HG03095 (cell line): ENCODE results near the gene PCGF3.
"Not testable (repeated sequence)": the region's sequence is repeated elsewhere in the genome, so short reads cannot be mapped to it uniquely, and the experiment has no call there.

Experiments used
- ATAC-seq: cut with Tn5 transposase; IDR thresholded peaks from one replicate; pipeline ENCODE4 v1.9.1; 2021; ENCODE audit warnings: moderate library complexity; ENCODE audit not compliant: unreplicated experiment

Gene PCGF3

DNA sequence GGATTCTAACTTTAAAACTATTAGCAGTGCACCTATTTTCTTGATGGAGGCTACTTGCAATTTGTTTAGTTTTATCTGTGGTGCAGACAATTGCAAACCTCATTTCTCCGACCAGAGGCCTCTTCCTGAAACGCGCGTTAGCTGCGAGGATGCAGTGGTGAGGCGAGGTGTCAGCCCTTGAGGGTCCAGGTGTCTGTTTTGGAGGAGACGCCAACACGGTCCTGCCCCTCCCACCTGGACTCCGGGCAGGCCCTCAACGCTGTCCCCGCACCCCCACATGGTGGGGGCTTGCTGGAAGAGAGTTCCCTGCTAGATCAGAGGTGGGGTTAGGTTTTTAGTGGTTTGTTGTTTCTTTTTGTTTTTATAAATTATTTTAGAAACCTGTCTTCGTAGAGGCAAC lies 34.4 kb downstream of the PCGF3 start:
- ATAC-seq: no peak

DNA sequence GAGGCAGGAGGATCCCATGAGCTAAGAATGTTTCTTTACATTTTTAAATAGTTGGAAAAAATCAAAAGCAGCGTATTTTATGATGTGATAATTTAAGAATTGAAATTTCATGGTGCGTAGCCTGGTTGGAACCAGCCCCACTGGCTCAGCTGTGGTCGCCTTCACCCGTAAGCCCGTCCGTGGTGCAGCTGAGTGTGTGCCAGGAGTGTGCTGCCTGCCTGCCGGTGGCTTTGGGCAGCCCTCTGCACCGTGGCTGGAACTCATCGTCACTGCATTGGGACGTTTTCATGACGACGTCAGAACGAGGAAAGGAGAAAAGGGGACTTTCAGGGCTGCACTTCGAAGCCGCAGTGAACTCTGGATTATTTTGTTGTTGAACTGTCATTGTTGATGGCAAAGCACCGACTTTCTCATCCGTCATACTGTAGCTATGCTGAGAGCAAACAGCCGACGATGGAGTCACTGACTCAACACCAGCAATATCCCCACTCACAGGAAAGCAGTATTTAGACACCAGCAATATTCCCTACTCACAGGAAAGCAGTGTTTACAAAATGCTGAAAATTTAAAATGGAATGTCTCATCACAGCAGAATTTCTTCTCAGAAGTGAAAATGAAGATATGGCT lies 35.1 kb downstream of the PCGF3 start:
- no peak for ATAC-seq

DNA sequence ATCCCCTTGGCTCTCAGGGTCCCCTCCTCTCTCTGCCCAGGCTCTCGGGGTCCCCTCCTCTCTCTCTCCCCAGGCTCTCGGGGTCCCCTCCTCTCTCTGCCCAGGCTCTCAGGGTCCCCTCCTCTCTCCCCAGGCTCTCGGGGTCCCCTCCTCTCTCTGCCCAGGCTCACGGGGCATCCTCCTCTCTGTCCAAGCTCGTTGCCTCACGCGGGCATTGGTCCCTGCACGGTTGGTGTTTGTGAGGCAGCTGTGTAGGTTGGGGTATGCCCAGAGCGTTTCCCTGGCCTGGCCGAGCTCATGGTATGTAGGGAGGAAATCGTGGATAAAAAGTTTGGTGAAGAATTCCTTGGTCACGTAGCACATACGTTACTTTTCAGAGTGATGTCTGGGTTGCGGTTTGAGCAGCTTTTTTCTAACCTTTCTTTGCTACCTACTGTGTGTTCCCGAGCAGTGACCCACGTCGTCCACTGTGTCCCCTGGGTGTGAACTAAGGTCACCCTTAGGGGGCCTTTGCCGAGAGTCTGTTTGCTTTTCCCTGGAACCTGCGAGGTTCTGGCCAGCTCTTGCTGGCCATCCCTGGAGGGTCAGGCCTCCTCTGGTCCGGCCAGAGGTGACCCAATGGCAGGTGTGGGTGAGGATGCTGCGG lies 36.6 kb downstream of the PCGF3 start:
- no peak for ATAC-seq

DNA sequence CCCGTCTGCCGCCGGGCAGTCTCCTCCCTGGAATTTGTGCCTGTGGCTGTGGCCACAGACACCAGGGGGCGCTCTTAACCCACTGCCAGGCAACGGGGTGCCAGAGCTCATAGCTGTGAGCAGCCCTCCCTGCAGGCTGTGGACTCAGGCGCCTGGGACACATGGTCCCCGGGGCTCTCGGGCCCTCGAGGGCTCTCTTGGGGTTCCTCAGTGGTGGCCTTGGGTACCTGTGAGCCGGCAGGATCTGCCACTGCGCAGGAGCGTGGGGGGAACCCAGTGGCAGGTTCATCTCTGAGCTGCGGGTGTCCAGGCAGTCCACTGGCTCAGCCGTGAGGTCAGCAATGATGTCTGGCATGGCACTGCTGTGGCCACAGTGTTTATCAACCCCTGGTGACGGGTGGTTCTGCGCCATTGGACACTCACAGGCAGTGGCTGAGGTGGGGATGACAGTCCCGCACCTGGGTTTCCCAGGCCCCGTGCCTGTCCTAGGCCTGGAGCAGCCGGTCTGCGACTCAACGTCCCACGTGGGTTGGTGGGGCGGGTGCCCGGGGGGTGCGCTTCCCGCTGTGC lies 37.2 kb downstream of the PCGF3 start:
- ATAC-seq: no peak

DNA sequence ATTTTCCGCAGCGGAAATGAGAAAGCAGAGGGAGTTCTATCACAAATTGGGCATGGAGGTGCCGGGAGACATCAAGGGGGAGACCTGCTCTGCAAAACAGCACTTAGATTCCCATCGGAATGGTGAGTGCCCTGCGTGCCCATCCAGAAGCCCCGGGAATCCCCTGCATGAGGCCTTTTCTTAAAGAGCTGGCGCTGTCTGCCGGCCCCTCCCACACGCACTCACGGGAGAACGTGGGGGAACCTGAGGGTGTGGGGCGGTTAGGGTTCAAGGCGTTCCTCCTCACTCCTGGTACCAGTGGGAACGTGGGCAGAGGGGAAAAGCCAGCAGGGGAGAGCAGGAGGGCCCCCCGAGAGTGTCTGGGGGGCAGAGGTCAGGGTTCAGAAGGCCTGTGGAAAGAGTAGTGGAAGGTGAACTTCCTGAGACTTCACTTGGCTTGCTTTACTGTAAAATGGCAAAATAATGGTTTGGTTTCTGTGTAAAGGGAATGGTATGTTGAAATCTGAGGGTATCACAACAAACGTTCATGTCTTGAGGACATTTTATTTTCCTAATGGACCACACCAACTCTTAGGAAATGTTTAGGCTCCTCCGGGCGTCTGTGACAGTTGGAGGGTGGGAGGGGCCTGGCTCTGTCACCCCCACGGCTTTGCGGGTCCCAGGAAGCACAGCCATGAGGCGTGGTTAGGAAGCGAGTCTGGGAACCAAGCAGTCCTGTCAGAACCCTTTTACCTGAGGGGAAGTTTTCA lies 38.0 kb downstream of the PCGF3 start:
- ATAC-seq: no peak

DNA sequence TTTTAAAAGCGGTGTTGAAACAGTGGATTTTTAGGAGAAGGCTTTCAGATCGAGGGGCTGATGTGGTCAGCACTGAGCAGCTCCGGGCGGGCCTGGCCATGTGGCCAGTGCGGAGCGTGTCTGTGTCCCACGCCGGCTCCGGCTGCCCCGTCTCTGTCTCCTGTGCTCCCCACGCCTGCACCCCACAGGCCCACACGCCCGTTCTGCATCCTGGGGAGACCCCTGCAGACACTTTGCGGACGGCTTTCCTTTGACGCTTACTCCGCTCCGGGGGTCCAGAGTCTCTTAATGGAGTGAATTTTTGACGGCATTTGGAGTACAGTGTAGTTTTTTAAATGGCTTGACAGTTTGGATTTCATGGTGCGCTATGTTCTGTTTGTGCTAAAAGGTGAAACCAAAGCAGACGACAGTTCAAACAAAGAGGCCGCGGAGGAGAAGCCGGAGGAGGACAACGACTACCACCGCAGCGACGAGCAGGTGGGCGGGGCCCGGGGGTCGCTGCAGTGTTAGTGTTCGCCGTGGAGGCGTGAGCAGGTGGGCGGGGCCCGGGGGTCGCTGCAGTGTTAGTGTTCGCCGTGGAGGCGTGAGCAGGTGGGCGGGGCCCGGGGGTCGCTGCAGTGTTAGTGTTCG lies 38.7 kb downstream of the PCGF3 start:
- ATAC-seq: no peak

DNA sequence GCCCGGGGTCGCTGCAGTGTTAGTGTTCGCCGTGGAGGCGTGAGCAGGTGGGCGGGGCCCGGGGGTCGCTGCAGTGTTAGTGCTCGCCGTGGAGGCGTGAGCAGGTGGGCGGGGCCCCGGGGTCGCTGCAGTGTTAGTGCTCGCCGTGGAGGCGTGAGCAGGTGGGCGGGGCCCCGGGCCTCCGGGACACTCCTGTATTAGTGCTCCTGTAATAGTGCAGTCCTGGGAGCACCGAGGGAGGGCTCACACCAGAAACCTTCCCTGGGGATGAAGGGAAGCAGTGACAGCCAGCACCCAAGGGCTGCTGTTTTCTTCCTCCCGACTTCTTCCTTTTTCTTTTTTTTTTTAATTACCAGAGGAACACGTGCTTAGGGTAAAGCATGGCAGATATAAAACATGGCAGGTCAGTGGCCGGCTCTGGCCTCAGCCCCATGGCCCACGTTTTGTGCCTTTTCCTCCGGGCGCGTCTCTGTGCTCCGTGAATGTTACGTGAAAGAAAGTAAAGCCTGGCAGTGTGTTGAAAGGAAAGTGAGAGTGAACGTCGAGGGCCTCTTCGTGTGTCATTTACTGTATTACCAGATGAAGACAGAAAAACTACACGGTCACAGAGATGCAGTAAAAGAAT lies 42.0 kb downstream of the PCGF3 start:
- ATAC-seq: no peak

DNA sequence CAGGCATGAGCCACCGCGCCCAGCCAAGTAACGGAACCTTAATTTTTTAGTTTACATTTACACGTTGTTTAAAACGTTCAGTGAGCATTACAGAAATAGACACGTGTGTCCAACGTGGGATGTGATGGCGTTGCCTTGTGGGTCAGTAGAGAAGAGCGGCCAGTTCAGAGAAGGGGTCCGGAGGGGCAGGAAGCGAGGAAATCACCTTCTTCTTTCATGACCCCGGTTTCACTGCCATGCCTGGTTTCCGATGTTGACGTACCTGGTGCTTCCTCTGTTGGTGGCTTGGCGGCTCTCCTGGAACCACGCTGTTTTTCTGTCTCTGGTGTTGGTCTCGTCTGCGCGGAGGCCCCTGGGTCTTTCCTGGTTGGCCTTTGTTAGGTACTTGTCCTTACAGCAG lies 42.8 kb downstream of the PCGF3 start:
- no peak for ATAC-seq

DNA sequence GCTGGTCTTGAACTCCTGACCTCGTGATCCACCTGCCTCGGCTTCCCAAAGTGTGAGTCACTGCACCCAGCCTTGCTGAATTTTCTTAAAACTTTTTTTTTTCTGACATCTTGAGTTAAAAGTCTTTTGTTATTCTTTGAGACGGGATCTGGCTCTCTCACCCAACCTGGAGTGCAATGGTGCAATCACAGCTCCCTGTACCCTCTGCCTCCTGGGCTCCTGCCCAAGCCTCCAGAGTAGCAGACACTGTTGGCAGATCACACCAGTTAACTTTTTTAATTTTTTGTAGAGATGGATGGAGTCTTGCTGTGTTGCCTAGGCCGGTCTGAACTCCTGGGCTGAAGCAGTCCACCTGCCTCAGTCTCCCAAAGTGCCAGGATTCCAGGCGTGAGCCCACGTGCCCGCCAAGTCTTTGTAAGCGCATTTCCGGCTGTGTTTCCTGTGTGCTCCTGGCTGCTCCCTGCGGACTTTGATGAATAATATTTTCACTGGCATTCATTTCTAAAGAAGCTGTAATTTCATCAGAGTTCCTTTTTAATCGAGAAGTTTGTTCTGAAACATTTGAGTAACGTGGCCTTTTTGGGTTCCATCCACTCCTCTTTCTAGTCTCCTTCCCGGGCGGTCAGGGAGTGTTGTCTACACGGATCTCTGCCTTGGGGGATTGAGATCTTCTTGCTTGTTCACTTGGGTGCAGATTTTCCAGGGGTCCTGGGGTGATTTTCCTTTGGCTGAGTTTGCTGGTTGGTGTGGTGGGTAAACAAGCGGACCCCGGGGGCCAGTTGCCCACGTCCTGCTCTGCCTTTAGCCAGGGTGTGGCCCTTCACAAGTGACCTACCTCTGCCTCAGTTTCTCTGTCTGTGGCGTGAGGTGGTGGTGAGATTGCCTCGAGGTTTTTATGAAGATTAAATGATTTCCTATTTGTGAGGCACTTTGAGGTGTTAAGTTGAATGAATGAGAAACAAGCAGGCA lies 44.4 kb downstream of the PCGF3 start:
- no peak for ATAC-seq

DNA sequence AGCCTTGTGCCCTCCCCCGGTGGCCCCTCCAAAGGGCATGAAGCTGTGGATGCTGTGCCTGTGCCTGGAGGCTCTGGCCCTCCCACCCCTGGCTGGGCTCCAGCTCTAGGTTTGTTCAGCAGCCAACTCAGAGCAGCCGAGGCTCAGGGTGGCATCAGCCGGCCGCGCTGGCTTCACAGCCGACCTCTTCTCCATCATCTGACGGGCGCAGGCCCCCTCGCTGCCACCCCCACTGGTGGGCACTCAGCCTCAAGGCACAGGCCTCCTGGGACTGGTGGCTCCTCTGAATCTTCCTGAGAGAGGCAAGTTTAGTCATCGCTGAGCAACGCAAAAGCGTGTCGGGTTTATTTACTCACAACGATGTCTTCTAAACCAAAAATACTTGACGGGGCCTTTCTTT lies 46.0 kb downstream of the PCGF3 start:
- ATAC-seq: no peak

DNA sequence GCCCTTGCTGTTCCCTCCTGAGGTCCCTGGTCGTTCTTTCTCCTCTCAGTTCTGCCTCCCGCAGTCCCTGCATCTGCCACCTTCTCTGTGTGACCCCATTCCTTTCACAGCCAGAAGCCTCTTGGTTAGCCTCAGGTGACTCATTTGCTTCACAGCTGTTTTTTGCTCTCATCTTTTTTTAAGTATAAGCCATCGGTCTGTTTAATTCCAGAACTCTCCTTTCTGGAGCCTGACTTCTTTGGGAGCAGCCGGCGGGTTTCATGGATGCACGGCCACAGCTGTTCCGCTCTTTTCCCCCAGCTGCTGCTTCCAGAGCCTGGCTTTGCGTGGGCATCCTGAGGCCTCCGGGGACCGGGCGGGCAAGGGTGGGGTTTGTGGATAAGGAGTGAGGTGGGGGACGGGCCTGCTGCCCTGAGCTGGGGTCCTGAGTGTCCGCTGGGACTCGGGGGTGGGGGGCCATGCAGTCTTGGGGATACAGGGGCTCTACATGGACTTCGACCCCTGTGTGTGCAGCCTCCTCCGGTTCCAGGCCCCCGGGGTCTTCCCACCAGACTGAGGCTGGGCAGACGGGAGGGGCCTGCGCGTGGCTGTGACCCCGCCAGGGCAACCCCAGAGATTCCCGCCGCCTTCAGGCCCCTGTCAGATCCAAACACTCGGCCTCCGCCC lies 46.7 kb downstream of the PCGF3 start:
- no peak for ATAC-seq

DNA sequence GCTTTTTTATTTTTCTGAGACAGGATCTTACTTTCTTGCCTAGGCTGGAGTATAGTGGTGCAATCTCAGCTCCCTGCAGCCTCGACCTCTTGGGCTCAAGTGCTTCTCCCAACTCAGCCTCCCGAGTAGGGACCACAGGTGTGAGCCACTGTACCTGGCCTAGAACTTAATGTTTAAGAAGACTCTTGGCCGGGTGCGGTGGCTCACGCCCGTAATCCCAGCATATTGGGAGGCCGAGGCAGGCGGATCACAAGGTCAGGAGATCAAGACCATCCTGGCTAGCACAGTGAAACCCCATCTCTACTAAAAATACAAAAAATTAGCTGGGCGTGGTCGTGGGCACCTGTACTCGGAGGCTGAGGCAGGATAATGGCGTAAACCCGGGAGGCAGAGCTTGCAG lies 47.6 kb downstream of the PCGF3 start:
- ATAC-seq: not testable (repeated sequence)

DNA sequence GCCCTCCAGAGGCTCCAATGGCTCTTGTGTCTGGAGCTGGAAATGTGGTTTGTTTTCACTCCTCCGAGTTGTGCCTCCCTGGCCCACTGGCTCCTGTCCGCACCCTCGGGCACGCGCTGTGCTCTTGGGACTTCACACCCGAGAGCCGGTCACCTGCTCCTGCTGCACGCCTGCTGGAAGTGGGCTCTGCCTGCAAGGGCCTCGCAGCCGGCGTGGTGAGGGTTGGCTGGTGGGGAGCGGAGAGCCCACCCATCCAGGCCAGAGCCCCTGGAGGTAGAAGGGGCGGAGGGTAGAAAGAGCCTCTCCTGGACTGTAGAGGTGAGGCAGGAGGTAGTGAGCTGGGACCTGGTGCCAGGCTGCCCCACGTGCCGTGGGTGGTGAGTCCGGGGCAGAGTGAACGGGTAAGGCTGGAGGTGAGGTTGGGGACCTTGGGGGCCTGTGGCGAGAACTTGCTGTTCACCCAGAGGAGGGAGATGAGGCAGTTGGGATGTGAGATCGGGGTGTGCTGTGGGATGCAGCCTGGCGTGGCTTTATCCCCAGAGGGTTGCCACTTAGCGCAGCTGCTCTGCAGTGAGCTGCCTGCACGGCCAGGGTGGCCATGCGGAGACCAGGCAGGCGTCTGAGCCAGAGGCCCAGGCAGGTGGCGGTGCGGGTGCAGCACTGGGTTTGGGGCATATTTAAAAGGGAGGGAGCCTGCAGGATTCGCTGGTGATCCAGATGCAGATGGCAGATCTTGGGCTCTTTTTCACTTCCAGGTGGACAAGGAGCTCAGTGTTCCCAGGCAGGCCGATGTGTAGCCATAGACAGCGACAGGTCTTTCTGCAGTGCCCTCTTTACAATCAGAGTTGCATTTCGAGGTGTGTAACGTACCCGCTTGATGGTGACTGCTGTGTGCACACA lies 48.8 kb downstream of the PCGF3 start:
- no peak for ATAC-seq

DNA sequence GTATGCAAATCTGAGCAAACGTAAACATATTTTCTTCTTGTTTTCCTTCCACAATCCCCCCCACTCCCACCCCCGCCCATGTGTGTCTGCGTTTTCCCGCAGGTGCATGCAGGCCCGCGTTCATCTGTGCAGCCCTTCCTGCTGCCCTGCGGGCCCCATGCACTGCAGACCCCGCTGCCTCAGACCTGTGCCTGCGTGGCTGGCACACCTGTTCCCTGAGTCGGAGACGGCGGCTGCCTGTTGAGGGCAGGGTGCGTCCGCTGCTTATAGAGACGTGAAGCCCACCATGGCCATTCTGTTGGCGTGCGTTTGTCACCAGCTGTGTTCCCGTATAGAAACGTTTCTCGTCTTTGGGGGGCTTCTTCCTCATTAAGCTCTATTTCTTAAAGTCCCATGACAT lies 51.5 kb downstream of the PCGF3 start:
- ATAC-seq: no peak

DNA sequence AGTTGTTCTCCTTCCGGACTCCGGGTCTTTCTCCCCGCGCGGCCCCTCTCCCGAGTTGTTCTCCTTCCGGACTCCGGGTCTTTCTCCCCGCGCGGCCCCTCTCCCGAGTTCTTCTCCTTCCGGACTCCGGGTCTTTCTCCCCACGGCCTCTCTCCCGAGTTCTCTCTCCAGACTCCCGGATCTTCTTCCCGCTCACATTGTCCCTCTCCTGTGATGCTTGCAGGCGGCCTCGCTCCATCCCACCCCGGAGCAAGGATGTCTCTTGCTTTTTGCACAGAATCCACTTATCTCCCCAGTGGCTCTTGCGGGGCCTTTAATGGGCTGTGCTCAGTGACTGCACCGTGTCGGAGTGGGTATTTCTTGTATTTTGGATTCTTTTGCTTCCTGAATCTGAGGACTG lies 54.2 kb downstream of the PCGF3 start:
- not testable (repeated sequence) for ATAC-seq

DNA sequence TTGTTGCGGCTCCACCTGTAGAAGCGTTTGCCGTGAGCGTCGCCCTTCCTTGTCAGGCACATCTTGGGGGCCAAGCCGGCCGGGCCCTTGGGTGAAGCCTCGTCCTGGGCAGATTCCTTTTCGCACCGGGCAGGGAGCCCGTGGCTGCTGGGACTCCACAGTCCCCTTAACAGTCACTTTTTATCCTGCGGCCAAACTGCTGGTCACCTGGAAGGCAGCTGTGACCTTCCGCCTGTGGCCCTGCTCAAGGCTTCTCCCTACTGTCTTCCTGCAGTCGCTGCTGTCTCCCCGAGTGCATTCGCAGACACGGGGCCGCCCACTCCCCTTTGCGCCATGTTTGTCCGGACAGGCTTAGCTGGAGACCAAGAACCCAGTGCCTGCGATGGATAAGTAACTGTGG lies 55.0 kb downstream of the PCGF3 start:
- ATAC-seq: no peak

DNA sequence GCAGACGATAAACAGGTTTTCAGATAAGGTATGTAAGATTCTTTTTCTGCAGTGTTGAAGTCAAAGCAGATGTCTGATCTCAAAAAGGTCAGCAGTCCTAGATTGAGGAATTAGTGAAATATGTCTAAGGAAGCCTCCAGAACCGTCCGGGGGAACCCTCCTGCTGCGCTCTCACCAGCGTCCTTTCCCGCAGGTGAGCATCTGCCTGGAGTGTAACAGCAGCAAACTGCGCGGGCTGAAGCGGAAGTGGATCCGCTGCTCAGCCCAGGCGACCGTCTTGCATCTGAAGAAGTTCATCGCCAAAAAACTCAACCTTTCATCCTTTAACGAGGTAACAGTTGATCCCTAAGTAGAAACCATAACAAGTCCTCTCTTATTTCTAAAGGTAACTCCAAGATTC lies 55.5 kb downstream of the PCGF3 start:
- no peak for ATAC-seq

DNA sequence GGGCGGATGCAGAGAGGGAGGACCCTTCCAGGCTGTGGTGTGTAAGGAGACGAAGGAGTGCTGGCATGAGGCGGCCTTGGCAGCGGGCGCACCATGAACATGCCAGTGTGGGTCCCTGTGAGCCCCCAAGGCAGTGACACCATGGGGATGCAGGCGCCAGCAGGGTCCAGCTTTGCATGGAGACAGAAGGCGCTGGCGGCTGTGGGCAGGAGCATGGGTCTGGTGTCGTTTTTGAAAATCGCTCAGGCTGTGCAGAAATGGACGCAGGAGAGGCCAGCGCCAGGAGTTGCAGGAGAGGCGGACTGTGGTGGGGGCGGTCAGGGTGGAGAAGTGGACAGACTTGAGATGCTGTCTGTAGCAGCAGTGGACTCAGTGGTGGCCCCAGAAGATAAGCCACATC lies 56.1 kb downstream of the PCGF3 start:
- ATAC-seq: no peak
